LNCaP clone FGC (cell line): ENCODE data around the gene PRSS33.

Experiments used
- DNase-seq: peaks from one replicate; pipeline ENCODE4 v3.0.0-alpha.2; 2011; ENCODE audit warnings: low read depth
- H3K4me3 ChIP-seq: 2 replicates; pipeline ENCODE4 v1.5.1; 2011; ENCODE audit warnings: mild to moderate bottlenecking, low read depth, low read length, control low read depth
- CTCF ChIP-seq: IDR thresholded peaks from 2 replicates; pipeline ENCODE4 v1.5.1; 2012; ENCODE audit warnings: mild to moderate bottlenecking; ENCODE audit not compliant: control insufficient read depth, insufficient read depth; ENCODE audit errors: extremely low read depth

The PRSS33 gene

DNA sequence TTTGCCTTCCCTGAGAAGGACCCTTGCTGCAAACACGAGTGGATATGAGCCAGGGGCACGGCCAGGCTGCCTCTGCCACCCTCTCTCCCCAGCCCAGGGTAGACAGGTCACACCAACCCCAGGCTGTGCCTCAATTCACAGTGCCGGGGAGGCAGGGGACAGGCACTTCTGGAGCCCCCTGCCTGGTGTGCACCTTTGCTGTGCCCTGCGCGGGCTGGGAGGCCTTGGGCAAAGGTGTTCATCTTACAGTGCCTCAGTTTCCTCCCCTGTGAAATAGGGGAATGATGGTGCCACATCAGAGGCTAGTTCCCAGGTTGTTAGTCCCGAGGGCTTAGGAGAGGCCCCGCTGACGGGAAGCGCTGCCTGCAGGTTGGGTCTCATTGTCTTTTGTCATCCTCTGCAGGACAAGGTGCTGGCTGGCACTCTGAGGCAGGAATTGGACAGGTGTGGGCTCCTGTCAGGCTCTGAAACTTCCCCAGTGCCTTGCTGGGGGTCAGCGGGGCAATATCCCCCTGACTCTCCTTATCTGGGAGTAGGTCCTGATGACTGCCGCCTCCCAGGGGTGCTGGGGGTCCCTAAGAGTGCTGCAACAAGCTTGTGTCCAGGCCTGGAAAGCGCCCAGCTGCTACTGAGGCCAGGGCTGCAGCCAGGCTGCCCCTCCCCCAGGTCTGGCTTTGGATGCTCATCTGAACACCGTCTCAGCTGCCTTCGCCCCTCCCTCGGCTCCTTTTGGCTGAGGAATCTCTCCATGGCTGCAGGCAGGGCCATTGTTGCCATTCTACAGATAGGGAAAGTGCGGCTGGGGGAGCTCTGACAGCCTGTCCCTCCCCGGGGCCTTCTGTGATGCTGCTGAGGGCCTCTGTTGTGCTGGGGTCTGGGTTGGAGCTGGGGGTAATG is 32.8 kb upstream of the PRSS33 start:
- DNase-seq, result no peak
- H3K4me3 ChIP-seq, result no peak overlapping the region
- no peak for TF ChIP-seq CTCF

- H3K4me3 ChIP-seq, result no peak overlapping the region
- no peak for TF ChIP-seq CTCF
- no peak for DNase-seq
Measured at GRCh38 chr16:2819179-2819938, 32.0 kb upstream of the PRSS33 start.

GRCh38 chr16:2818272-2818876 is 31.0 kb upstream of the PRSS33 start:
- no peak for TF ChIP-seq CTCF
- H3K4me3 ChIP-seq, result no peak overlapping the region
- DNase-seq, result no peak

DNA sequence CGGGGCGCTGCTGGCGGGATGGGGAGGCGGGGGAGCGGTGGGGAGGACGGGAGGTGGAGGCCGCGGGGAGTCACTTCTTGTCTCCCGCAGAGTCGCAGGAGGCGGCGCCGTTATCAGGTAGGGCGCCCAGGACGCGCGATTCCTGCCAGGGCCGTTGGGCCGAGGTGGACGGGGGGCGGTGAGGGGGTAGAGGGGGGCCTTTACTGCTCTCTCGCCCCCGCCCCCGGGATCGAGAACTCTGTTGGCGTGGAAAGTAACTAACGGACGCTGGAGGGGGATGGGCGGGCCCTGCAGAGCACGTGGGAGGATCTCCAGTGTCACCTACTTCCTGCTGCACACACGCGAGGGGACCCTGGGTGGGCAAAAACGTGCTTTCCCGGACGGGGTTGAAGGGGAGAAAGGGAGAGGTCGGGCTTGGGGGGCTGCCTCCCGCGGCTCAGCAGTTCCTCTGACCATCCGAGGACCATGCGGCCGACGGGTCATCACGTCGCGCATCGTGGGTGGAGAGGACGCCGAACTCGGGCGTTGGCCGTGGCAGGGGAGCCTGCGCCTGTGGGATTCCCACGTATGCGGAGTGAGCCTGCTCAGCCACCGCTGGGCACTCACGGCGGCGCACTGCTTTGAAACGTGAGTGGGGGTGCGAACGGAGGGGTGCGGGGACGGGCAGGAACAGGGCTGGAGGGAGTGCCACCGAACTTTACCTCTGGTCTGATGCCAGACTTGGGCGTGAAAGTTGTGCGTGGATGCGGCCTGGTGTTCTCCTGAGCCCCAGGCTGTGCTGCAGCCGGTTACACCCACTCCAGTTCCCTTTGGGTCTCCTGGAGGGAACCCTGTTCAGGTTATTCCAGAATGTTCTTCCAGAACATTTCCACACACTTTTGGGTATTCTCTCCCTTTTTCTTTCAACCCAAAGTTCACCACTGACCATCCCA is 30.2 kb upstream of the PRSS33 start:
- H3K4me3 ChIP-seq, result no peak overlapping the region
- no peak for DNase-seq

GRCh38 chr16:2816751-2817339 is 29.5 kb upstream of the PRSS33 start, which contains the start of gene PRSS21:
TSS of gene PRSS21 (plus strand) at chr16:2817237. CDS start at chr16:2817269, 32 bp downstream.
- H3K4me3 ChIP-seq, result no peak within 1 kb of the TSS
- DNase-seq, result no peak
- TF ChIP-seq CTCF, result no peak

More for the DNA sequence above, 30.2 kb upstream of the PRSS33 start:
- TF ChIP-seq CTCF, result no peak
